ENCODE data around the gene PRR33. TPM values are rescaled to one million over a fixed set of nuclear protein-coding genes. Genes with fewer than 3 reads are reported as not detected.

The PRR33 gene
- total and polyA plus RNA-seq, 4 donors: 0.08 to 0.13 TPM; not detected in 2

GRCh38 chr11:1937616-1938342, 46.1 kb upstream of the PRR33 start:
- 88 to 92% methylated on average over 35 of the region's 35 CpGs for WGBS, 2 donors
- no peak for DNase-seq
- Histone ChIP-seq H3K9ac (ENCODE audit: insufficient read depth in 1 of 2, low read length in 2 of 2) (no peak overlapping the region), H3K4me3 (no peak overlapping the region), H3K27ac (ENCODE audit: low read depth in 1 of 2, low read length in 1 of 2) (no peak overlapping the region), H3K27me3 (ENCODE audit: control insufficient read depth in 3 of 3, insufficient read depth in 3 of 3, low read length in 2 of 3) (peaks cover 0 to 3% (median 0%) of the 10 kb centered on the region in 3 donors), H3K36me3 (ENCODE audit: control insufficient read depth in 4 of 4, insufficient read depth in 4 of 4, low read length in 4 of 4) (no peaks in the 10 kb centered on the region), H3K9me3 (ENCODE audit: control insufficient read depth in 4 of 4, insufficient read depth in 3 of 4, low read length in 3 of 4) (peaks cover 0 to 2% (median 0%) of the 10 kb centered on the region in 4 donors), H3K4me1 (ENCODE audit: control insufficient read depth in 5 of 5, insufficient read depth in 5 of 5, low read length in 5 of 5) (peaks cover 0 to 9% (median 3%) of the 10 kb centered on the region in 5 donors)
- ATAC-seq (ENCODE audit: insufficient read depth, low FRiP score): no peak
- TF ChIP-seq CTCF (IDR thresholded peaks at IDR 0.05; ENCODE audit: control extremely low read depth, extremely low read depth): no peak

GRCh38 chr11:1936781-1937615, 45.3 kb upstream of the PRR33 start:
- H3K4me3 ChIP-seq: no peak overlapping the region
- H3K27me3 ChIP-seq (ENCODE audit: control insufficient read depth in 3 of 3, insufficient read depth in 3 of 3, low read length in 2 of 3): peaks cover 0 to 3% (median 0%) of the 10 kb centered on the region in 3 donors
- WGBS, 2 donors: 91 to 96% methylated on average over 34 of the region's 34 CpGs
- ATAC-seq (ENCODE audit: insufficient read depth, low FRiP score): no peak
- DNase-seq: no peak
- no peak for TF ChIP-seq CTCF (IDR thresholded peaks at IDR 0.05; ENCODE audit: control extremely low read depth, extremely low read depth)
- H3K9me3 ChIP-seq (ENCODE audit: control insufficient read depth in 4 of 4, insufficient read depth in 3 of 4, low read length in 3 of 4): peaks cover 0 to 2% (median 0%) of the 10 kb centered on the region in 4 donors
- H3K36me3 ChIP-seq (ENCODE audit: control insufficient read depth in 4 of 4, insufficient read depth in 4 of 4, low read length in 4 of 4): no peaks in the 10 kb centered on the region
- H3K9ac ChIP-seq (ENCODE audit: insufficient read depth in 1 of 2, low read length in 2 of 2): no peak overlapping the region
- peaks cover 0 to 9% (median 3%) of the 10 kb centered on the region in 5 donors for H3K4me1 ChIP-seq (ENCODE audit: control insufficient read depth in 5 of 5, insufficient read depth in 5 of 5, low read length in 5 of 5)
- H3K27ac ChIP-seq (ENCODE audit: low read depth in 1 of 2, low read length in 1 of 2): no peak overlapping the region

DNA sequence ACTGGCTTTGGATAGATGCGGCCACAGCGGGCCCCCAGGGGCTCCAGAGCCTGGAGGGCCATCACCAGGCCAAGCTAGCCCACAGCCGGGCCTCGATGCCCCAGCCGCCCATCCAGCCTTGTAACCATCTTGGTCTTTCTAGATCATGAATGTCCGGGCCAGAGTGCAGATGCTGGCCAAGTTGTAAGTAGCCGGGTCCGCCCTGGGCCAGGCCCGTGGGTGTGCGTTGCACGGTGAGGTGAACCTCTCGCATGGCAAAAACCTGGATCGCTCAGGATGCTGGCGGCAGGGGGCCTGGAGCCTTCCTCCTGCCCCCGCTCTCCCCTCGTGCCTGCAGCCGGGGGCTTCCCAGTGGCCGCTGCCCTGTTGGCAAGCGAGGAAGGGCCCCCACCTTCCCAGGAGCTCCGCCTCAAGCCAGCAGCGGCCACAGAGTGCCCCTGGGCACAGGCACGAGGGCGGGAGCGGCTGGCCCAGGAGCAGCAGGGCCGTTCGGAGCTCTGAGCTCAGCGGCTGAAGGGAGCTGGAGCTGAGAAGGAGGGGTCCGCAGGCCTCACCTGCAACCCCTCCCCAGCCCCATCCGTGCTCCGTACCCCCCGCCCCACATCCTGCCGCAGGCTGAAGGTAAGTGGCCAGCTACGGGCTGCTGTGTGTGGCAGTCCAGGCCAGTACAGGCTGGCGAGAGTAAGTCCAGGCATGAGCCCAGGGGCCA, 44.5 kb upstream of the PRR33 start:
- no peak overlapping the region for H3K9ac ChIP-seq (ENCODE audit: insufficient read depth in 1 of 2, low read length in 2 of 2)
- peaks cover 0 to 3% (median 0%) of the 10 kb centered on the region in 3 donors for H3K27me3 ChIP-seq (ENCODE audit: control insufficient read depth in 3 of 3, insufficient read depth in 3 of 3, low read length in 2 of 3)
- 92% methylated on average over 32 to 34 of the region's 34 CpGs for WGBS, 2 donors
- no peaks in the 10 kb centered on the region for H3K36me3 ChIP-seq (ENCODE audit: control insufficient read depth in 4 of 4, insufficient read depth in 4 of 4, low read length in 4 of 4)
- H3K4me3 ChIP-seq: no peak overlapping the region
- TF ChIP-seq CTCF (IDR thresholded peaks at IDR 0.05; ENCODE audit: control extremely low read depth, extremely low read depth): no peak
- ATAC-seq (ENCODE audit: insufficient read depth, low FRiP score) (no peak), DNase-seq (no peak)
- no peak overlapping the region for H3K27ac ChIP-seq (ENCODE audit: low read depth in 1 of 2, low read length in 1 of 2)
- peaks cover 0 to 2% (median 0%) of the 10 kb centered on the region in 4 donors for H3K9me3 ChIP-seq (ENCODE audit: control insufficient read depth in 4 of 4, insufficient read depth in 3 of 4, low read length in 3 of 4)
- peaks cover 0 to 16% (median 4%) of the 10 kb centered on the region in 5 donors for H3K4me1 ChIP-seq (ENCODE audit: control insufficient read depth in 5 of 5, insufficient read depth in 5 of 5, low read length in 5 of 5)
